Posterior vena cava (tissue), 2 donors: ENCODE results near the gene CACNA2D3. TPM values are rescaled to one million over a fixed set of nuclear protein-coding genes. Genes with fewer than 3 reads are reported as not detected.

Source experiments
- DNase-seq: peaks from one replicate; pipeline ENCODE4 v3.0.0-alpha.2; 2020; ENCODE audit warnings: low spot score
- intact Hi-C, 2 donors: fragments of 100-400 bp; cut with DNase I; formaldehyde crosslinking; loops; one replicate each; pipeline versions ENCODE4 v1.14.1 to v1.14.2; 2022 to 2023
- total RNA-seq, 2 donors: library from RNA; stranded (reverse); fragmentation: NEBNext Ultra II Directional; extraction: Animal tissue kit (Norgen Biotek cat#: 25700); gene quantifications; one replicate each; pipeline ENCODE4 v1.2.1, GENCODE V29; 2021
- donor health status: DM: yes; HTN: yes; CAD: no.
- donor health status: DM: yes; HTN: yes; CAD: no.

Gene CACNA2D3
- total RNA-seq, 2 donors from 2014 or later = 2.0 to 4.0 TPM

- intact Hi-C loops = no loop called here
- DNase-seq = no peak
Observed at GRCh38 chr3:54481606-54482365, 359.4 kb downstream of the CACNA2D3 start.

GRCh38 chr3:54484334-54484733 lies 362.0 kb downstream of the CACNA2D3 start:
- no peak for DNase-seq
- intact Hi-C loops = no loop called here

GRCh38 chr3:54486317-54486716 lies 364.0 kb downstream of the CACNA2D3 start:
- intact Hi-C loops = no loop called here
- DNase-seq = no peak

GRCh38 chr3:54488297-54488696 lies 365.9 kb downstream of the CACNA2D3 start:
- DNase-seq = no peak
- intact Hi-C loops = no loop called here

- intact Hi-C loops = no loop called here
- no peak for DNase-seq
Observed at GRCh38 chr3:54494209-54494608, 371.9 kb downstream of the CACNA2D3 start.

- no peak for DNase-seq
- intact Hi-C loops = no loop called here
Observed at GRCh38 chr3:54506603-54507002, 384.3 kb downstream of the CACNA2D3 start.

- DNase-seq = no peak
- intact Hi-C loops = no loop called here
Observed at GRCh38 chr3:54507876-54508460, 385.6 kb downstream of the CACNA2D3 start.

GRCh38 chr3:54510506-54510905 lies 388.2 kb downstream of the CACNA2D3 start:
- no peak for DNase-seq
- intact Hi-C loops = no loop called here

GRCh38 chr3:54511766-54512365 lies 389.5 kb downstream of the CACNA2D3 start:
- intact Hi-C loops = no loop called here
- DNase-seq = no peak

GRCh38 chr3:54514006-54514405 lies 391.7 kb downstream of the CACNA2D3 start:
- DNase-seq = no peak
- intact Hi-C loops = no loop called here

GRCh38 chr3:54514416-54514815 lies 392.1 kb downstream of the CACNA2D3 start:
- DNase-seq = no peak
- intact Hi-C loops = no loop called here

GRCh38 chr3:54515441-54516213 lies 393.3 kb downstream of the CACNA2D3 start:
- no peak for DNase-seq
- intact Hi-C loops = no loop called here

GRCh38 chr3:54517424-54517823 lies 395.1 kb downstream of the CACNA2D3 start:
- DNase-seq = no peak
- intact Hi-C loops = no loop called here

- intact Hi-C loops = no loop called here
- no peak for DNase-seq
Observed at GRCh38 chr3:54518011-54518675, 395.8 kb downstream of the CACNA2D3 start.

- no peak for DNase-seq
- intact Hi-C loops = loop anchor here in 1 of 2 donors (1.0 kb wide), 1 partner anchor 20 kb away; no protein-coding TSS in a partner anchor
Observed at GRCh38 chr3:54519493-54519892, 397.1 kb downstream of the CACNA2D3 start.

GRCh38 chr3:54520060-54520459 lies 397.7 kb downstream of the CACNA2D3 start:
- intact Hi-C loops = no loop called here
- DNase-seq = no peak

GRCh38 chr3:54527521-54527920 lies 405.2 kb downstream of the CACNA2D3 start:
- intact Hi-C loops = no loop called here

GRCh38 chr3:54527953-54528352 lies 405.6 kb downstream of the CACNA2D3 start:
- intact Hi-C loops = no loop called here
- DNase-seq = no peak

More at GRCh38 chr3:54527521-54527920, 405.2 kb downstream of the CACNA2D3 start:
- DNase-seq = no peak

- intact Hi-C loops = no loop called here
- no peak for DNase-seq
Observed at GRCh38 chr3:54528668-54529067, 406.3 kb downstream of the CACNA2D3 start.
